LNCaP clone FGC (cell line): ENCODE data around the gene PHAF1.

Experiments
- DNase-seq: peaks from one replicate; pipeline ENCODE4 v3.0.0-alpha.2; 2011; ENCODE audit warnings: low read depth
- H3K4me3 ChIP-seq: 2 replicates; pipeline ENCODE4 v1.5.1; 2011; ENCODE audit warnings: mild to moderate bottlenecking, low read depth, low read length, control low read depth
- CTCF ChIP-seq: IDR thresholded peaks from 2 replicates; pipeline ENCODE4 v1.5.1; 2012; ENCODE audit warnings: mild to moderate bottlenecking; ENCODE audit not compliant: control insufficient read depth, insufficient read depth; ENCODE audit errors: extremely low read depth

Gene PHAF1

DNA sequence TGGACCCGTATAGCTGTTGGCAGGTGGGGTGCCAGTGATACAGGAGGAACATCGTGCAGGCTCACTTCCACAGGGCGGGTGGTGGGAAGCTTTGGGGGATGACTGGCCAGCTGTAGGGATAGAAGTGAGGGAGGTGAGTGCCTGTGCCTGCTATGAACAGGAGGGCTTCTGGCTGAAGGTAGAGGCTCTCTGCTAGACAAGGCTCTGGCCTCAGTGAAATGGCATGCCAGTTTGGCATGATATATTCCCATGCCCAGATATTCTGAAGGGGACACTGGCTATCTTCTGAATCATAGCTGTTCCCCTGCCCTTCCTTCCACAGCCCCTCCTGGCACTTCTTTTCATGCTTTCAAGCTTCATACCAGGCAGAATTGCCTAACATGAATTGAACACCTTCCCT, 19.1 kb downstream of the PHAF1 start:
- no peak for DNase-seq
- no peak overlapping the region for H3K4me3 ChIP-seq
- TF ChIP-seq CTCF: no peak

DNA sequence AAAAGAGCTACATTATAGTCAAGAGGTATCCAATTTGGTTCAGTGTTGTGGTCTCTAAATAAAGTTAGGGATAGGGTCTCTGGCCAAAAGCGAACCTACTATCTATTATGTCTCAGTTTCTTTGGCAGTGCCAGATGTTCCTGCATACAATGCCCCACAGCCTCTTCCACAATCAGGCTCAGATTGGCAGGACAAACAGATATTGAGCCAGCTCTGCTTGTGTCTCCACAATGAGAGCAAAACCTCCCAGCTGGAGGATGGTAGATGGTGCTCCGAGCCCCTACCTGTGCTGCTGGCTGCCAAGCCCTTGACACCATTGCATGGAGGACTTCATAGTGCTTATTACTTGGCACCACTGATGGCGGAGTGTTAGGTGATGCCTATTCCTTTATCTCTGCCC, 19.7 kb downstream of the PHAF1 start:
- no peak overlapping the region for H3K4me3 ChIP-seq
- DNase-seq: no peak
- no peak for TF ChIP-seq CTCF

DNA sequence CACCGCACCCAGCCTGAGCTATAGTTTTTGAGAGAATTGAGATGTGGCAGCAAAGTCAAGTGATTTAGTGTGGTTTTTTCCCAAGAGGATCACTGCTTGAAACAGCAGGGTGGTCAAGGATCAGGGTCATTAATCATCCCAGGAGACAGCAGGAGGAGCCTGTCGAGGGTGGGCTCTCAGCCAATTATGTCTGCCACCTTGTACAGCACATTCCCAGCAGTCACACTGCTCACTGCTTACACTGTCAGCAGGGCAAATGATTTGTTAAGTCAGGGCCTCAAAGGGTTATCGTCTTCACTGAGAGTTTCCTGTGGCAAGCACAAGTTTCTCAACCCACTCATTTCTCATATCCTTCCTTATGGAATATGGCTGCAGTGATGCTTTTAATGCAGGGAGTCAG, 27.9 kb downstream of the PHAF1 start:
- TF ChIP-seq CTCF: no peak
- H3K4me3 ChIP-seq: no peak overlapping the region
- DNase-seq: no peak

DNA sequence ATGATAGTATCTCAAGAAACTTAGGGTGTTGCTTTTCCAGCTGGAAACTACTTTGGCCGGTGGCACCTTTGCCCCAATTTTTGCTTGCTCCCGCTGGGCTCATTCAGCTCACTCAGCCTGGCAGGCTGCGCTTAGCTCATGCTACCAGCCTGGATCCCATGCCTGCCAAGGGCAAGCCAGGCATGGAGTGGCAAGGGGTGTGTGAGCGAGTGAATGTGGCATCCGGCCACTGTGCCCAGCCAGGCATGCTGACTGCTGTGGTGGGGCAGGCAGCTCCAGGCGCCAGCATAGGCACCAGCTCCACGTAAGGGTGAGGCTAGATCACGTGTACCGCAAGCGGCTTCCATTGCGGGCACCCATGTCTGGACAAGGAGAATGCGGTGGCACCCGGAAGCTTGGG, 31.6 kb downstream of the PHAF1 start:
- DNase-seq: no peak
- no peak for TF ChIP-seq CTCF
- no peak overlapping the region for H3K4me3 ChIP-seq

GRCh38 chr16:67142342-67142741, 32.6 kb downstream of the PHAF1 start:
- no peak for DNase-seq
- no peak overlapping the region for H3K4me3 ChIP-seq
- no peak for TF ChIP-seq CTCF

GRCh38 chr16:67144943-67145342, 35.2 kb downstream of the PHAF1 start:
- DNase-seq: no peak
- no peak for TF ChIP-seq CTCF
- no peak overlapping the region for H3K4me3 ChIP-seq

DNA sequence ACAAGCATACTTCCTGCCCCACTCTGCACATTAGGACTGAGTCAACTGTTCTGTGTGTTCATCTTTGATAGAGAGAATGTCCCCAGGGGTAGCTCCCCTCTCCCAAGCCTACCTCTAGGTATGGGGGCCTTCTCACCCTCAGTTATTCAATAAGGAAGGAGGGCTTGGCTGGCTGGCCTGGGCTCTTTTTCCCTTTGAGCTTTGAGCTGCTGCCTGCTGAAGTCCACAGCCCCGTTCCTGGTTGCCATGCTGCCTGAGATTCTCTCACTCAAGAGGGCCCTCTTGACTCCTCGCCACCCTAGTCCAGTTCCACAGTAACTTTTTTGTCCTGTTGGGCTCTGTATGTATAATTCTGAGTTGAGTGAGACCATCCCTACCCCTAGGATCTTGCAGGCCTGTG, 36.0 kb downstream of the PHAF1 start:
- no peak overlapping the region for H3K4me3 ChIP-seq
- no peak for DNase-seq
- no peak for TF ChIP-seq CTCF
